ENCODE data around the gene RRAD. TPM values are rescaled to one million over a fixed set of nuclear protein-coding genes. Genes with fewer than 3 reads are reported as not detected.

Gene RRAD
- total and polyA plus RNA-seq, 2 of the 4 experiments (the other 2 are of a cell fraction), result 1.3 to 2.1 TPM

- Histone ChIP-seq H2BK120ac (ENCODE audit: low read depth, low read length) (no peak overlapping the region), H3K56ac (ENCODE audit: extremely low read depth, insufficient read depth, low read length) (no peak overlapping the region), H3K18ac (ENCODE audit: low read depth, low read length) (no peak overlapping the region), H4K91ac (ENCODE audit: insufficient read depth, low read depth, low read length) (no peak overlapping the region), H2AK9ac (replicated peaks; ENCODE audit: low read depth, low read length, poor library complexity) (no peak overlapping the region), H4K5ac (ENCODE audit: low read depth, low read length) (no peak overlapping the region), H2AFZ (replicated peaks; ENCODE audit: low read length, poor library complexity) (no peak overlapping the region), H3K14ac (replicated peaks; ENCODE audit: low read depth, low read length) (no peak overlapping the region), H3K4ac (ENCODE audit: low read depth, low read length) (no peak overlapping the region), H2AK5ac (ENCODE audit: low read depth, low read length) (no peak overlapping the region), H3K79me1 (ENCODE audit: low read depth in 1 of 2, low read length in 2 of 2) (no peaks in the 10 kb centered on the region), H3K4me2 (ENCODE audit: low read depth, low read length) (no peak overlapping the region), H3K9ac (ENCODE audit: low read depth, low read length) (no peak overlapping the region), H2BK5ac (ENCODE audit: low read depth, low read length, poor library complexity, severe bottlenecking) (no peak overlapping the region), H2BK15ac (ENCODE audit: low read depth, low read length) (no peak overlapping the region), H4K8ac (ENCODE audit: low read depth in 2 of 2, low read length in 2 of 2) (no peak overlapping the region), H3K36me3 (ENCODE audit: control insufficient read depth, insufficient read depth, low read length) (no peaks in the 10 kb centered on the region), H3K23ac (ENCODE audit: low read depth, low read length) (no peak overlapping the region), H4K20me1 (ENCODE audit: insufficient read depth, low read length) (no peaks in the 10 kb centered on the region), H3K27me3 (ENCODE audit: control insufficient read depth, insufficient read depth, low read length) (peaks cover 38% of the 10 kb centered on the region), H3K4me3 (ENCODE audit: insufficient read depth, low read depth, low read length) (no peak overlapping the region), H3K27ac (ENCODE audit: insufficient read depth, low read length) (no peak overlapping the region), H3K9me3 (ENCODE audit: control insufficient read depth, insufficient read depth, low read length) (no peaks in the 10 kb centered on the region), H3K4me1 (ENCODE audit: control insufficient read depth, insufficient read depth, low read length) (peaks cover 3% of the 10 kb centered on the region), H3K9me1 (ENCODE audit: insufficient read depth, low read length) (no peaks in the 10 kb centered on the region), H2BK20ac (ENCODE audit: low read depth, low read length) (no peak overlapping the region)
- WGBS, 2 experiments (ENCODE audit: extremely low coverage in 2 of 2, insufficient read length in 1 of 2), result no CpG with 5 or more reads among the region's 2 CpGs
- no TSS peak for BruUV-seq (replicated peaks)
- intact Hi-C loops (cut with micrococcal nuclease), result no loop called here
- in situ Hi-C loops (cut with MboI; ENCODE audit: low sequenced_read_pairs), result no loop called here
- CTCF ChIA-PET, result no interaction called here
- POLR2A ChIA-PET (ENCODE audit: unreplicated experiment), result no interaction called here
- dilution Hi-C loops (cut with HindIII; ENCODE audit: low sequenced_read_pairs, unreplicated experiment), result no loop called here
- TF ChIP-seq SMC3 (IDR thresholded peaks at IDR 0.05; ENCODE audit: low read depth, low read length), result no peak
- TF ChIP-seq NFE2L2 (IDR thresholded peaks at IDR 0.05; ENCODE audit: low read depth, low read length), result no peak
- TF ChIP-seq, protein P1, sequence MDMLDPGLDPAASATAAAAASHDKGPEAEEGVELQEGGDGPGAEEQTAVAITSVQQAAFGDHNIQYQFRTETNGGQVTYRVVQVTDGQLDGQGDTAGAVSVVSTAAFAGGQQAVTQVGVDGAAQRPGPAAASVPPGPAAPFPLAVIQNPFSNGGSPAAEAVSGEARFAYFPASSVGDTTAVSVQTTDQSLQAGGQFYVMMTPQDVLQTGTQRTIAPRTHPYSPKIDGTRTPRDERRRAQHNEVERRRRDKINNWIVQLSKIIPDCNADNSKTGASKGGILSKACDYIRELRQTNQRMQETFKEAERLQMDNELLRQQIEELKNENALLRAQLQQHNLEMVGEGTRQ (IDR thresholded peaks at IDR 0.05; ENCODE audit: low read depth, low read length), result no peak
- TF ChIP-seq CHD1 (IDR thresholded peaks at IDR 0.05; ENCODE audit: low read depth, low read length), result no peak
- TF ChIP-seq RAD21 (IDR thresholded peaks at IDR 0.05; ENCODE audit: low read length), result no peak
- TF ChIP-seq, protein P2, sequence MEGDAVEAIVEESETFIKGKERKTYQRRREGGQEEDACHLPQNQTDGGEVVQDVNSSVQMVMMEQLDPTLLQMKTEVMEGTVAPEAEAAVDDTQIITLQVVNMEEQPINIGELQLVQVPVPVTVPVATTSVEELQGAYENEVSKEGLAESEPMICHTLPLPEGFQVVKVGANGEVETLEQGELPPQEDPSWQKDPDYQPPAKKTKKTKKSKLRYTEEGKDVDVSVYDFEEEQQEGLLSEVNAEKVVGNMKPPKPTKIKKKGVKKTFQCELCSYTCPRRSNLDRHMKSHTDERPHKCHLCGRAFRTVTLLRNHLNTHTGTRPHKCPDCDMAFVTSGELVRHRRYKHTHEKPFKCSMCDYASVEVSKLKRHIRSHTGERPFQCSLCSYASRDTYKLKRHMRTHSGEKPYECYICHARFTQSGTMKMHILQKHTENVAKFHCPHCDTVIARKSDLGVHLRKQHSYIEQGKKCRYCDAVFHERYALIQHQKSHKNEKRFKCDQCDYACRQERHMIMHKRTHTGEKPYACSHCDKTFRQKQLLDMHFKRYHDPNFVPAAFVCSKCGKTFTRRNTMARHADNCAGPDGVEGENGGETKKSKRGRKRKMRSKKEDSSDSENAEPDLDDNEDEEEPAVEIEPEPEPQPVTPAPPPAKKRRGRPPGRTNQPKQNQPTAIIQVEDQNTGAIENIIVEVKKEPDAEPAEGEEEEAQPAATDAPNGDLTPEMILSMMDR (conservative IDR thresholded peaks at IDR 0.05; ENCODE audit: low read depth, low read length), result no peak
- TF ChIP-seq BHLHE40 (IDR thresholded peaks at IDR 0.05; ENCODE audit: low read depth, low read length), result no peak
- TF ChIP-seq MXI1 (IDR thresholded peaks at IDR 0.05; ENCODE audit: borderline replicate concordance, low read depth, low read length), result no peak
- TF ChIP-seq MAZ (IDR thresholded peaks at IDR 0.05; ENCODE audit: borderline replicate concordance, low read depth, low read length), result no peak
- TF ChIP-seq, protein P3, sequence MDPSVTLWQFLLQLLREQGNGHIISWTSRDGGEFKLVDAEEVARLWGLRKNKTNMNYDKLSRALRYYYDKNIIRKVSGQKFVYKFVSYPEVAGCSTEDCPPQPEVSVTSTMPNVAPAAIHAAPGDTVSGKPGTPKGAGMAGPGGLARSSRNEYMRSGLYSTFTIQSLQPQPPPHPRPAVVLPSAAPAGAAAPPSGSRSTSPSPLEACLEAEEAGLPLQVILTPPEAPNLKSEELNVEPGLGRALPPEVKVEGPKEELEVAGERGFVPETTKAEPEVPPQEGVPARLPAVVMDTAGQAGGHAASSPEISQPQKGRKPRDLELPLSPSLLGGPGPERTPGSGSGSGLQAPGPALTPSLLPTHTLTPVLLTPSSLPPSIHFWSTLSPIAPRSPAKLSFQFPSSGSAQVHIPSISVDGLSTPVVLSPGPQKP (IDR thresholded peaks at IDR 0.05; ENCODE audit: borderline replicate concordance, low read depth, low read length), result no peak
- no peak for TF ChIP-seq RCOR1 (IDR thresholded peaks at IDR 0.05; ENCODE audit: insufficient replicate concordance, low read length)
- no peak for TF ChIP-seq POLR2A (IDR thresholded peaks at IDR 0.05; ENCODE audit: low read depth, low read length)
- no peak for TF ChIP-seq FOS (IDR thresholded peaks at IDR 0.05; ENCODE audit: low read depth, low read length)
- no peak for TF ChIP-seq RFX5 (IDR thresholded peaks at IDR 0.05; ENCODE audit: low read depth, low read length)
- TF ChIP-seq CEBPB (IDR thresholded peaks at IDR 0.05; ENCODE audit: low read depth, low read length), result no peak
- TF ChIP-seq MAFK (IDR thresholded peaks at IDR 0.05; ENCODE audit: low read depth, low read length), result no peak
- DNase-seq (no peak), ATAC-seq (ENCODE audit: low read depth) (no peak)
Measured at GRCh38 chr16:66920299-66920590, 5.1 kb downstream of the RRAD start.

Measured in IMR-90 (cell line).